HEK293 (cell line): ENCODE measurements around the gene DYNLT1.

Source experiments
- CTCF ChIA-PET: fragments of 350-600 bp; formaldehyde crosslinking; extraction: SDS; loops from one replicate; lab custom pipeline; 2021; ENCODE audit warnings: antibody characterized with exemption; lab: Yijun Ruan, JAX
- POLR2A ChIA-PET: fragments of 300-600 bp; formaldehyde crosslinking; extraction: SDS; loops from one replicate; lab custom pipeline; 2020; ENCODE audit warnings: antibody characterized with exemption, inconsistent platforms; lab: Yijun Ruan, JAX
- H3K27ac ChIP-seq: fragments of 200-500 bp; sonication (Bioruptor generic); 2 replicates; pipeline ENCODE4 v1.5.1; 2014; ENCODE audit warnings: low read depth, low read length, control low read depth, inconsistent platforms; ENCODE audit errors: extremely low read depth
- H3K36me3 ChIP-seq, 2 experiments: fragments of 200-500 bp in 1 of 2; sonication (Bioruptor generic) in 1 of 2; 1 replicate in 1 of 2; 2 replicates in 1 of 2; pipeline ENCODE4 v1.5.1; 2014 to 2017; ENCODE audit warnings: inconsistent platforms in 2 of 2, low read length in 2 of 2; ENCODE audit not compliant: control insufficient read depth in 2 of 2, insufficient read depth in 1 of 2
- H3K4me1 ChIP-seq: fragments of 200-500 bp; sonication (Bioruptor generic); 2 replicates; pipeline ENCODE4 v1.5.1; 2014; ENCODE audit warnings: mild to moderate bottlenecking, low read length, inconsistent platforms; ENCODE audit not compliant: control insufficient read depth, insufficient read depth
- H3K4me3 ChIP-seq: 2 replicates; pipeline ENCODE4 v1.5.1; 2011; ENCODE audit warnings: low read depth, mild to moderate bottlenecking, control low read depth, low read length, moderate library complexity
- H3K9me3 ChIP-seq: fragments of 200-500 bp; sonication (Bioruptor generic); 2 replicates; pipeline ENCODE4 v1.5.1; 2014; ENCODE audit warnings: low read depth, low read length, inconsistent platforms; ENCODE audit not compliant: control insufficient read depth, insufficient read depth
- CTCF ChIP-seq: fragments of 450-650 bp; formaldehyde crosslinking; IDR thresholded peaks from 2 replicates; pipeline ENCODE4 v1.5.1; 2016; ENCODE audit warnings: missing biosample characterization, missing genetic modification characterization
- GLI2 ChIP-seq: fragments of 450-650 bp; formaldehyde crosslinking; IDR thresholded peaks from 2 replicates; pipeline ENCODE4; 2017; ENCODE audit warnings: missing biosample characterization, missing genetic modification characterization, low read depth, borderline replicate concordance
- HOXD13 ChIP-seq: sonication (generic); formaldehyde crosslinking; IDR thresholded peaks from 2 replicates; pipeline ENCODE4 v1.8.0; 2022; ENCODE audit warnings: missing genetic modification reagents, borderline replicate concordance
- OSR2 ChIP-seq: fragments of 450-650 bp; formaldehyde crosslinking; IDR thresholded peaks from 2 replicates; pipeline ENCODE4 v1.5.1; 2016; ENCODE audit warnings: missing biosample characterization, missing genetic modification characterization
- RBAK ChIP-seq: fragments of 450-650 bp; formaldehyde crosslinking; IDR thresholded peaks from 2 replicates; pipeline ENCODE4 v1.5.1; 2016; ENCODE audit warnings: missing biosample characterization, missing genetic modification characterization
- SP7 ChIP-seq: fragments of 450-650 bp; formaldehyde crosslinking; IDR thresholded peaks from 2 replicates; pipeline ENCODE4 v1.5.1; 2016; ENCODE audit warnings: missing biosample characterization, missing genetic modification characterization
- ZBTB48 ChIP-seq: fragments of 450-650 bp; formaldehyde crosslinking; IDR thresholded peaks from 2 replicates; pipeline ENCODE4 v1.5.1; 2016; ENCODE audit warnings: missing biosample characterization, missing genetic modification characterization
- ZBTB8A ChIP-seq: fragments of 450-650 bp; formaldehyde crosslinking; IDR thresholded peaks from 2 replicates; pipeline ENCODE4 v1.5.1; 2016; ENCODE audit warnings: missing biosample characterization, missing genetic modification characterization
- ZNF121 ChIP-seq: fragments of 450-650 bp; formaldehyde crosslinking; IDR thresholded peaks from 2 replicates; pipeline ENCODE4 v1.5.1; 2016; ENCODE audit warnings: missing biosample characterization, missing genetic modification characterization
- ZNF146 ChIP-seq: fragments of 450-650 bp; formaldehyde crosslinking; IDR thresholded peaks from 2 replicates; pipeline ENCODE4 v1.5.1; 2016; ENCODE audit warnings: missing biosample characterization, missing genetic modification characterization
- ZNF214 ChIP-seq: fragments of 450-650 bp; formaldehyde crosslinking; IDR thresholded peaks from 2 replicates; pipeline ENCODE4 v1.5.1; 2017; ENCODE audit warnings: missing biosample characterization, mild to moderate bottlenecking, missing genetic modification characterization, borderline replicate concordance
- ZNF341 ChIP-seq: fragments of 450-650 bp; formaldehyde crosslinking; IDR thresholded peaks from 2 replicates; pipeline ENCODE4; 2016; ENCODE audit warnings: low read depth, missing biosample characterization, missing genetic modification characterization
- ZNF362 ChIP-seq: fragments of 450-650 bp; formaldehyde crosslinking; IDR thresholded peaks from 2 replicates; pipeline ENCODE4 v1.5.1; 2016; ENCODE audit warnings: missing biosample characterization, missing genetic modification characterization
- ZNF394 ChIP-seq: fragments of 450-650 bp; formaldehyde crosslinking; IDR thresholded peaks from 2 replicates; pipeline ENCODE4 v1.5.1; 2016; ENCODE audit warnings: missing biosample characterization, missing genetic modification characterization, mild to moderate bottlenecking, moderate library complexity, borderline replicate concordance
- ZNF488 ChIP-seq: fragments of 450-650 bp; formaldehyde crosslinking; IDR thresholded peaks from 2 replicates; pipeline ENCODE4 v1.5.1; 2016; ENCODE audit warnings: missing biosample characterization, missing genetic modification characterization
- ZNF501 ChIP-seq: fragments of 450-650 bp; formaldehyde crosslinking; IDR thresholded peaks from 2 replicates; pipeline ENCODE4 v1.5.1; 2016; ENCODE audit warnings: missing biosample characterization, missing genetic modification characterization
- ZNF529 ChIP-seq: fragments of 450-650 bp; formaldehyde crosslinking; IDR thresholded peaks from 2 replicates; pipeline ENCODE4 v1.5.1; 2017; ENCODE audit warnings: missing genetic modification characterization, missing biosample characterization; ENCODE audit not compliant: insufficient replicate concordance
- ZNF610 ChIP-seq: fragments of 450-650 bp; formaldehyde crosslinking; IDR thresholded peaks from 2 replicates; pipeline ENCODE4 v1.5.1; 2016; ENCODE audit warnings: missing biosample characterization, missing genetic modification characterization, borderline replicate concordance
- ZNF624 ChIP-seq: fragments of 450-650 bp; formaldehyde crosslinking; IDR thresholded peaks from 2 replicates; pipeline ENCODE4 v1.5.1; 2017; ENCODE audit warnings: missing biosample characterization, missing genetic modification characterization
- ZNF629 ChIP-seq: fragments of 450-650 bp; formaldehyde crosslinking; IDR thresholded peaks from 2 replicates; pipeline ENCODE4 v1.5.1; 2017; ENCODE audit warnings: missing biosample characterization, missing genetic modification characterization
- ZNF660 ChIP-seq: fragments of 450-650 bp; IDR thresholded peaks from 2 replicates; pipeline ENCODE4 v1.5.1; 2018; ENCODE audit warnings: missing biosample characterization, mild to moderate bottlenecking, missing genetic modification characterization
- ZNF677 ChIP-seq: fragments of 450-650 bp; IDR thresholded peaks from 2 replicates; pipeline ENCODE4 v1.5.0; 2018; ENCODE audit warnings: missing biosample characterization, mild to moderate bottlenecking, missing genetic modification characterization, moderate library complexity
- ZNF785 ChIP-seq: fragments of 450-650 bp; formaldehyde crosslinking; IDR thresholded peaks from 2 replicates; pipeline ENCODE4 v1.5.1; 2016; ENCODE audit warnings: missing biosample characterization, missing genetic modification characterization
- ZXDB ChIP-seq: fragments of 450-650 bp; formaldehyde crosslinking; IDR thresholded peaks from 2 replicates; pipeline ENCODE4 v1.5.1; 2016; ENCODE audit warnings: missing biosample characterization, missing genetic modification characterization
- TF ChIP-seq, protein P1 (sequence below): fragments of 450-650 bp; formaldehyde crosslinking; IDR thresholded peaks from 2 replicates; pipeline ENCODE4 v1.5.1; 2017; ENCODE audit warnings: missing biosample characterization, mild to moderate bottlenecking, missing genetic modification characterization, moderate library complexity

Gene DYNLT1

DNA sequence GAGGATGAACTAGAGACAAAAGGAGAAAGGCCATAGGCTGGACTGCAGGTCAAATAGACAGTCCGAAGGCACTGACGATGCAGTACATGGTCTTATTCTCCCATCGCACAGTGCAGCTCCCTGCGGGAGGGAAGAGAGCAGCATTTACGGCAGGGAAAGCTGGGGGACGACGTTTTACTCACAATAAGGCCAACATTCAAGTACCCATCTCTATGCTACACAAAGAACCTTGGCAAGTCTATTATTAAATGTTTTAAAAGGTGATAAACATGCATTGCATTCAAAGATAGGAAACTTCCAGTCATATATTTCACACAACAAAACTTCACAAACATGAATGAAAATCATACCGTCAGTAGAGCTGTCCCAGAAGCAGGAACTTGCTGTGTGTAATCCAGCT is 7.8 kb downstream of the DYNLT1 start:
- CTCF ChIA-PET, result interaction anchor here (2.6 kb wide), 1 partner anchor 416 kb away, joined by 8 read pairs; no protein-coding TSS in a partner anchor
- POLR2A ChIA-PET, result no interaction called here
- Histone ChIP-seq H3K9me3 (no peaks in the 10 kb centered on the region), H3K36me3 (peaks cover 5 to 59% of the 10 kb centered on the region in 2 experiments), H3K4me1 (no peaks in the 10 kb centered on the region), H3K4me3 (no peak overlapping the region), H3K27ac (no peak overlapping the region)
- TF ChIP-seq ZBTB8A (tag by site-specific recombination), result no peak
- TF ChIP-seq ZNF488 (tag by site-specific recombination), result no peak
- TF ChIP-seq ZNF501 (tag by site-specific recombination), result no peak

- ChIA-PET CTCF (no interaction called here), POLR2A (interaction anchor here (0.7 kb wide), 1 partner anchor 297 kb away, joined by 4 read pairs; no protein-coding TSS in a partner anchor)
- Histone ChIP-seq H3K27ac (no peak overlapping the region), H3K4me1 (no peaks in the 10 kb centered on the region), H3K4me3 (no peak overlapping the region), H3K36me3 (peaks cover 5 to 70% of the 10 kb centered on the region in 2 experiments), H3K9me3 (no peaks in the 10 kb centered on the region)
- no peak for TF ChIP-seq ZNF610 (tag by site-specific recombination)
- no peak for TF ChIP-seq ZNF785 (tag by site-specific recombination)
- no peak for TF ChIP-seq ZNF677 (tag by site-specific recombination)
- TF ChIP-seq ZNF362 (tag by site-specific recombination), result peak; percentile 53; the same call in 1 of the 2 replicates
- TF ChIP-seq CTCF (tag by site-specific recombination), result no peak
- no peak for TF ChIP-seq ZBTB48 (tag by site-specific recombination)
- TF ChIP-seq ZNF121 (tag by site-specific recombination), result no peak
- no peak for TF ChIP-seq ZNF214 (tag by site-specific recombination)
Observed at GRCh38 chr6:158635427-158636073, 9.0 kb downstream of the DYNLT1 start.

DNA sequence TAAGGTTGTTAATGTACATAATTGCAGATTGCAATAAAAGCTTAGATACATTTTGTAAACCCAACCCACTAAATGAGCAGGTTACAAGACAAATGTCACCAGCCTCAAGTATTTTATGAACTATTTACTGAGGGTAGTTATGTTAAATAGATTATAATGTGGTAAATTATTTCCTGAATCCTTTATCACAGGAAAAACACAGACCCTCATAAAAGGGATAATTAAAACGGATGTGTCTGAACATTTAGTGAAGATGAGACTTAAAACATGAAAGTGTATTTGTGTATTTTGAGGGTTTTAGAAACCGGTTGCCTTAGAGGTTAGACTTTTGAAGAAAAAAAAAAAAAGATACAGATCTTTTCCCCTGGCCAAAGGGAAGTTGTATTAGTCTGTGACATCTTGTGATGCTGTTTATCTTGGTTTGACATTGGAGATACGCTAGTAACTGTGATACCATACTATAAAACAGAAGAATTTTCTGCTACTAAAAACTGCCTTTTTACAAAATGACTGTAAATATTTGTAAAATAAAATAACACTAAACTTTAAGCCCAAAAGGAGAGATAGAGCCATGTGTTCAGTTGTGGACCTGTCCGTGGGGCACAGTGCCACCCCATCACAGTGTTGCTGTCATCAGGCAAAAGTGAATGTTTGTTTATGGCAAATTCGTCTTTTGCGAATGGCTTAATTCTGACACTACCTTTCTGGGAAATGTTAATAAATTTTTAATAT is 9.7 kb downstream of the DYNLT1 start:
- no peak overlapping the region for H3K4me3 ChIP-seq
- H3K4me1 ChIP-seq, result no peaks in the 10 kb centered on the region
- POLR2A ChIA-PET, result no interaction called here
- no peaks in the 10 kb centered on the region for H3K9me3 ChIP-seq
- CTCF ChIA-PET, result interaction anchor here (0.6 to 1.2 kb wide), 2 partner anchors 56 to 158 kb away, joined by 3 to 6 read pairs; no protein-coding TSS in a partner anchor
- H3K27ac ChIP-seq, result no peak overlapping the region
- H3K36me3 ChIP-seq, result peaks cover 10 to 70% of the 10 kb centered on the region in 2 experiments
- TF ChIP-seq ZNF394 (tag by site-specific recombination), result no peak
- TF ChIP-seq ZNF341 (tag by site-specific recombination), result no peak
- TF ChIP-seq HOXD13 (CRISPR knock-in tag), result no peak
- no peak for TF ChIP-seq ZXDB (tag by site-specific recombination)
- TF ChIP-seq, protein P1, sequence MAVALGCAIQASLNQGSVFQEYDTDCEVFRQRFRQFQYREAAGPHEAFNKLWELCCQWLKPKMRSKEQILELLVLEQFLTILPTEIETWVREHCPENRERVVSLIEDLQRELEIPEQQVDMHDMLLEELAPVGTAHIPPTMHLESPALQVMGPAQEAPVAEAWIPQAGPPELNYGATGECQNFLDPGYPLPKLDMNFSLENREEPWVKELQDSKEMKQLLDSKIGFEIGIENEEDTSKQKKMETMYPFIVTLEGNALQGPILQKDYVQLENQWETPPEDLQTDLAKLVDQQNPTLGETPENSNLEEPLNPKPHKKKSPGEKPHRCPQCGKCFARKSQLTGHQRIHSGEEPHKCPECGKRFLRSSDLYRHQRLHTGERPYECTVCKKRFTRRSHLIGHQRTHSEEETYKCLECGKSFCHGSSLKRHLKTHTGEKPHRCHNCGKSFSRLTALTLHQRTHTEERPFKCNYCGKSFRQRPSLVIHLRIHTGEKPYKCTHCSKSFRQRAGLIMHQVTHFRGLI (tag by site-specific recombination), result no peak
- no peak for TF ChIP-seq ZNF629 (tag by site-specific recombination)
- TF ChIP-seq SP7, result peak; percentile 87
- no peak for TF ChIP-seq GLI2 (tag by site-specific recombination)
- TF ChIP-seq ZNF146 (tag by site-specific recombination), result no peak
- 0 out of 2 replicates have a peak, but pooled peaks have one; percentile 16 for TF ChIP-seq OSR2 (tag by site-specific recombination)
- no peak for TF ChIP-seq ZNF660
- no peak for TF ChIP-seq RBAK (tag by site-specific recombination)
- no peak for TF ChIP-seq ZNF624
- no peak for TF ChIP-seq ZNF529 (tag by site-specific recombination)
- no peak for TF ChIP-seq ZNF785 (tag by site-specific recombination)
